CD4-positive, CD25-positive, alpha-beta regulatory T cell (primary cell): ENCODE measurements around the gene GLRX5. TPM values are rescaled to one million over a fixed set of nuclear protein-coding genes. Genes with fewer than 3 reads are reported as not detected.

Experiments used
- polyA plus RNA-seq, 4 donors: library from polyadenylated mRNA; unstranded; fragments of 300-500 nt; fragmentation: Illumina TruSeq; gene quantifications; one replicate each; pipeline ENCODE4 v1.2.3, GENCODE V29; 2021
- total RNA-seq: library from RNA; stranded (reverse); gene quantifications from one replicate; pipeline ENCODE4 v1.2.3, GENCODE V29; 2022

Gene GLRX5
- total and polyA plus RNA-seq, 5 donors from 2014 or later: 18.1 to 71.9 (median 55.7) TPM

Other genes with a start within 250 kb of the GLRX5 start
- 0.17 TPM for gene CLMN, start 215.1 kb upstream of the GLRX5 start, total RNA-seq
- gene CLMN, start 215.1 kb upstream of the GLRX5 start, polyA plus RNA-seq: under 1 TPM in 1 of 4 donors, not detected in 3; 0.90 TPM
- gene SYNE3, start 18.4 kb upstream of the GLRX5 start, total RNA-seq: 71.7 TPM
- gene SYNE3, start 18.4 kb upstream of the GLRX5 start, polyA plus RNA-seq: 1 to 10 TPM; 2.7 to 6.5 (median 4.1) TPM
- gene TCL1B, start 151.4 kb downstream of the GLRX5 start, total RNA-seq: not detected
- not detected for gene TCL1B, start 151.4 kb downstream of the GLRX5 start, polyA plus RNA-seq
- gene TCL1A, start 179.1 kb downstream of the GLRX5 start, total RNA-seq: 0.74 TPM
- 10 to 100 TPM in 1 of 4 donors, 1 to 10 TPM in 2, under 1 TPM in 1; 0.44 to 12.5 (median 2.0) TPM for gene TCL1A, start 179.1 kb downstream of the GLRX5 start, polyA plus RNA-seq